CD4-positive, alpha-beta T cell treated with Interleukin-4 for 1 hour (primary cell): ENCODE data around the gene MRPS2.
A peak's percentile ranks its signal among the peaks of the same experiment; 100 is the strongest.
"Not testable (repeated sequence)": the region's sequence is repeated elsewhere in the genome, so short reads cannot be mapped to it uniquely, and the experiment has no call there.

ENCODE experiments used
- DNase-seq, 2 donors: peaks; one replicate each; pipeline ENCODE4 v3.0.0-alpha.2; 2020 to 2022

The MRPS2 gene

DNA sequence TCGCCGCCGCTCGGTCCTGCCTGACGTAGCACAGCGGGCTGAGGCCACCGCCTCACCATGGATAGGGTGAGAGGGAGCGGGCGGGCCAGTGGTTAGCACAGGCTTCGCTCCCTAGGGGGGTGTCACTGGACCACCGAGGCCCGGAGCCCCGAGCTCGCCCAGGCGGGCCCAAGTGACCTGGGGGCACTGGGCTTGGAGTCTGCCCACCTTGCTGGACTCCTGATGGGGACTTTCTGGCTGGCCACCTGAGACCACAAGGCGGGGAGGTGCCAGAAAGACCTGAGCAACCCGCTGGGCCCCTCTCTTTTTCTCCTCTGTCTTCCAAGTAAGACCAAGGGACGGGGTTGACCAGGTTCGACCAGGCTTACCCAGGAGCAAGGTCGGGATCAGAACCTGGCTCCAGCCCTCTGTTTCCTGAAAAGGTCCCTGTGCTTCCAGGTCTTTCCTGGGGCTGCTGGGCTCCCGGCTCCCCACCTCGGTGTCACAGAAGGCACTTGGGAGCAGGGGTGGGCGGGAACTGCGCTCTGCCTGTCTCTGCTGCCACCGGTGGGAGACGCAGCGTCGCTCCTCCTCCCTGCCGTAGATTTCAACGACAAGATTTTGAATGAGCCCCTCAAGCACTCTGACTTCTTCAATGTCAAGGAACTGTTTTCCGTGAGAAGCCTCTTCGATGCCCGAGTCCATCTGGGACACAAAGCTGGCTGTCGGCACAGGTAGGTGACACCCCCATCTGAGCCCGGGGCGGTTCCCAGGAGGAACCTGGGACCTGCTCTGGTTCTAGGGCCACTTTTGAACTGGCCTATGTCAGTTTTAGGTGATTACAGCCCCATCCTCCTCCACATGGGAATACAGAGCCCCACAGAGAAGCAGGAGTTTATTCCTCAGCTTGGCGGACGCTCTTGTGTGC lies 1.0 kb downstream of the MRPS2 start:
- peak in 1 of 2 donors; percentile 29 for DNase-seq

DNA sequence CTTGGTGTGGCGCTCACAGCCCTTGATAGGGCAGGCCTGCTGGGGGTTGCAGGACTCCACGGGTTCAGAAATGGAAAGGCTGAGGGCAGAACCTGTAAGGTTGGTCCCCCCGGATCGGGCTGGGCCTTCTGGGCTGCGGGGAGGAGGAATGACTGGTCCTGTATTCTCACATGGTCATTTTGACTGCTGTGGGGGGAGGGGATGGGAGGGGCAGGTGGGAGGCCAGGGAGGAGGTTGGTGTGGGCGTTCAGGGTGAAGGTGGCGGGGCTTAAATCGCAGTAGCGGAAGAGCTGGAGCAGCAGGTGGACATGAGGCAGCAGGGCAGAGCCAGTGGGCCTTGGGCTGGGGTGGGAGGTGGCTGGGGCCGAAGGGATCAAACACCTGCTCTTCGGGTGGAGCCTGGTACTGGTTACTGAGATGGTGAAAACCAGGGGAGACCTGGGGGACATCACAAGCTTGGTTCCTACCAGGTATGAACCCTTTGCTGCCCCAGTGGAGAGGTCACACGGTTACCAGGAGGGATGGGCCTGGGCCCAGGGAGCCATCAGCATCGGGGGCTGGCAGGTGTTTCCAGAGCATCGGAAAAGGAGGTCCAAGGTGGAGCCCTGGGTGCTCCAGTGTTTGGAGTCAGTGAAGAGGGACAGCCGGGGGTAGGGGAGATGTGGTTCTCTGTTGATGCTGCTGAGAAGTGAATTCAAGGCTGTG lies 1.8 kb downstream of the MRPS2 start:
- DNase-seq, result no peak

DNA sequence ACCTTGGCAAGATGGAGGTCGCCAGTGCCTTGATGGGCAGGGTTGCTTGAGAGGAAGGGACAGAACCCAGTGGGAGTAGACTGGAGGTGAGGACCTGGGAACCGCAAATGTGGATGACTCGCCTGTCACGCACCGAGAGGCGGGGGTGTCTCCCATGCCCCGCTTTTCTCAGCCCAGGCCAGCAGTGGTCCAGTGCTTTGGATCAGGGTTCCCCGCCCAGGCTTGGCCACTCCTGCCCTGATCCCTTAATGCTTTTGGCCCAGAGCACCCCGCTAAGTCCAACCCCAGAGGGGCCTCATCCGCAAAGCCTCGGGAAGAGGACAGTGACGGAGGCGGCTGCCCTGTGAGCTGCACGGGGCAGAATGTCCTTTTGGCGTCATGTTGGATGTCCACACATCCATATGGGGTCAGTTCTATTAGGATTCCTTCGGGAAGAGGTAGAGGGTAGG lies 2.4 kb downstream of the MRPS2 start:
- DNase-seq, result no peak

DNA sequence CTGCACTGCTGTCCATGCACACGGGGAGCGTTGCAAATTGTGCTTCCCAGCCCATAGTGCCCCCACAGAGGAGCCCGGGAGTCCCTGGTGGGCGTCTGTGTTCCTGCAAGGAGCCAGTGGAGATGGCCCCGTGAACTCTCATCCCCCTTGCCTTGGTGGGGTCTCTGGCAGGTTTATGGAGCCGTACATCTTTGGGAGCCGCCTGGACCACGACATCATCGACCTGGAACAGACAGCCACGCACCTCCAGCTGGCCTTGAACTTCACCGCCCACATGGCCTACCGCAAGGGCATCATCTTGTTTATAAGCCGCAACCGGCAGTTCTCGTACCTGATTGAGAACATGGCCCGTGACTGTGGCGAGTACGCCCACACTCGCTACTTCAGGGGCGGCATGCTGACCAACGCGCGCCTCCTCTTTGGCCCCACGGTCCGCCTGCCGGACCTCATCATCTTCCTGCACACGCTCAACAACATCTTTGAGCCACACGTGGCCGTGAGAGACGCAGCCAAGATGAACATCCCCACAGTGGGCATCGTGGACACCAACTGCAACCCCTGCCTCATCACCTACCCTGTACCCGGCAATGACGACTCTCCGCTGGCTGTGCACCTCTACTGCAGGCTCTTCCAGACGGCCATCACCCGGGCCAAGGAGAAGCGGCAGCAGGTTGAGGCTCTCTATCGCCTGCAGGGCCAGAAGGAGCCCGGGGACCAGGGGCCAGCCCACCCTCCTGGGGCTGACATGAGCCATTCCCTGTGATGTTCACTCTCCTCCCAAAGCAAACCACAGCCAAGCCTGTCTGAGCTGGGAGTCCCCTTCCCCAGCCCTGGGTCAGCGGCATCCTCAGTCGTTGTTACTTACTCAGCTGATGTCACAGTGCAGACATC lies 3.1 kb downstream of the MRPS2 start:
- no peak for DNase-seq

DNA sequence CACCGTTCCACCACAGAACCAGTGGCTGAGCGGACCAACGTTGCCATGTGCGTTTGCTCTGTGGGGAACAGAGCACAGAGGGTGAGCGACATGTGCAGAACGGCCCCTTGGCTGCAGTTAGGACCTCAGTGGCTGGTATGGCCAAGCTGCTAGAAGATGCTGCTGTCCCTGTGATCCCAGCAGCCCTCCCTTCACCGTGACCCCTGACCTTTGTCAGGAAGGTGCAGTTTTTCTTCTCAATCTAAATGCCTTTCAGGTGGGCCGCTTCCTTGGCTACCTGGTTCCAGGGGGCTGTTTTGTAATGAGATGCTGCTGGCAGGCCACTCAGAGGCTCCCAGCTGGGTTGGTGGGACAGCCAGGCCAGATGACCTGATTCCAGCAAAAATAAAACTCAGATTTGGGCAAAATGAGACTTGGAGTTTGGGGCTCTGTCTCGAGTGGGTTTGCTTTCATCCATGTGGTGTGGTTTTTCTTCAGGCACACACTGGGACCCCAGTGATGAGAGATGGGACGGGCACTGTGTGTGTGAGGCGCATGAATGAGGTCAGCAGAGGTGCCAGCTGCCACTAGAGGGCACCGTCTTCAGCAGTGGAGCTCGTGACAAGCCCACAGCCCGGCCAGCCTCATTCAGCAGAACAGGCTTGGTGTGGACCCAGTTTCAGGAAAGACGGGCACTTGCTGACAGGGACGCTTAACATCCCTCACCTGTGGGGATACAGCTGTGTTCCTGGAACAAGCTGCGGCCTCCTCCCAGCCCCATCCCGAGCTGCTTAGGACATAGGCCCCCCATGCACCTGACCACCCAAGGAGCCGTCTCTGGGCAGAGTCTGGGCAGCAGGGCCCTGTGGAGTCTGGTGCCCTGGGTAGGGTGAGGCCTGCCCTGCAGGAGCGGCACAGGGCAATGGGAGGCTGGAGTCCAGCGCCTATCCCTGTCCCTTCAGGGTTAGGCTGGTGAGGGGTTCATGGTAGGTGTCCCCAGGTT lies 4.1 kb downstream of the MRPS2 start:
- DNase-seq, result peak; percentile 48 to 51

DNA sequence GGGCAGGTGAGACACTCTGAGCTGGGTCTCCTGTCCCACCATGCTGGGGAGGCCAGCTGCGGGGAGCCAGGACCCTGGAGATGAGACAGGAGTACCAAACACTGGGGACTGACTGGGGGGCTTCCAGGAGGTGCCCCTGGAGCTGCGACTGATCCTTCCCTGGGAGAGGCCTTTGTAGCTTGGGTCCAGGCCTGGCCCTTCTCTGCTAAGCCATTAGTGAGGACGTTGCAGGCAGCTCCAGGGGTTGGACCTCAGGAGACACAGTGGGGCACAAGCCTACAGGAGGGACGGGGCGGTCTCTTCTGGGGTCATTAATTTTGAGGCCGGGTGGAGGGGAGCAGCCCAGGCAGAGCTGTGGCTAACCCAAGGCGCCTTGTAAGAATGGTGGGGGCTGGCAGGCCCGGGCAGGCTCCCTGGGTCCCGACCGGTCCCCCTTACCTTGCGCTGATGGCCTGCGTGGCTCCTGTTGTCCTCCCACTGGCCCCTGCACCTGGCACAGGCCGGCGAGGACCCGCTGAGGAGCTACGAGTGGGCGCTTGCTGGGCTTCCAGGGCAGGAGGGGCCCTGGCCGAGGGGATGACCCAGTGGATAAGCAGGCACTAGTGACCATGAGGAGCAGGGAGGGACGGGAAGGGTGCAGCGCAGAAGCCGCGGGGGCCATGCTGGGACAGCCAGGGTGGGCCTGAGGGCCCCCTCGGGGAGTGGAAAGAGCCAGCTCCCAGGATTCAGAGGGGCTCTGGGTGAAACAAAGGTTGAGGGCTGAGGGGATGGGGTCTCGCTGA lies 5.1 kb downstream of the MRPS2 start:
- no peak for DNase-seq

DNA sequence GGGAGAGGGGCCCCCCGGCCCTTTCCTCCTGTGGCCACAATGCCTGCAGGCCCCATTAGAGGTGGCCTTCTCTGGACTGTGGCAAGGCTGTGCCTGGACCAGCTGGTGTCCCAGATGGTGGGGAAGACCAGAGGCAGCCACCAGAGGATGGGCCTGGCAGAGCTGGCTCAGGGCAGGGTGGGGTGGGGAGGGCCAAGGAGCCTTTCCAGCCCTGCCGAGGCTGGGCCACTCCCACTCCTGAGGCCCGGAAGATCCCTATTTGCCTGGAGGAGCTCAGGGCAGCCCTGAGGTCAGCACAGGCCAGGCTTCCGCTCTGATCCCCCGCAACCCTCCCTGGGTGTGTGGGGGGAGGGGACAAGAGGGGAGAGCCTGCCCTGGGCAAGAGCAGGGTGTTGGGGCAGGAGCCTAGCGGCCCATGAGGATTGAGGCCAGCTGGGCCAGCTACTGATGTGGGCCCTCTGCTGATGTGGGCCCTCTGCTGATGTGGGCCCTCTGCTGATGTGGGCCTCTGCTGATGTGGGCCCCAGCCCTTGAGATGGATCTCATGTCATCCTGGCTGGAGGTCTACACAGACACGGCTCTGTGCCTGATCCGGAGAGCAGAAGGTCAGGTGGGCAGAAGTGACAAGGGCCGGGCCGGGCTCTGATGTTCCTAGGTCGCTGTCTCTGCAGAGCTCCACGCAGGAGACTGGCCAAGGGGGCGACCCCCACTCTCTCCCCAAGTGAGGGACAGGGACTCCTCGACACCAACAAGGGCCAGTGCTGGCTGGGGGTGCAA lies 6.0 kb downstream of the MRPS2 start:
- no peak for DNase-seq

DNA sequence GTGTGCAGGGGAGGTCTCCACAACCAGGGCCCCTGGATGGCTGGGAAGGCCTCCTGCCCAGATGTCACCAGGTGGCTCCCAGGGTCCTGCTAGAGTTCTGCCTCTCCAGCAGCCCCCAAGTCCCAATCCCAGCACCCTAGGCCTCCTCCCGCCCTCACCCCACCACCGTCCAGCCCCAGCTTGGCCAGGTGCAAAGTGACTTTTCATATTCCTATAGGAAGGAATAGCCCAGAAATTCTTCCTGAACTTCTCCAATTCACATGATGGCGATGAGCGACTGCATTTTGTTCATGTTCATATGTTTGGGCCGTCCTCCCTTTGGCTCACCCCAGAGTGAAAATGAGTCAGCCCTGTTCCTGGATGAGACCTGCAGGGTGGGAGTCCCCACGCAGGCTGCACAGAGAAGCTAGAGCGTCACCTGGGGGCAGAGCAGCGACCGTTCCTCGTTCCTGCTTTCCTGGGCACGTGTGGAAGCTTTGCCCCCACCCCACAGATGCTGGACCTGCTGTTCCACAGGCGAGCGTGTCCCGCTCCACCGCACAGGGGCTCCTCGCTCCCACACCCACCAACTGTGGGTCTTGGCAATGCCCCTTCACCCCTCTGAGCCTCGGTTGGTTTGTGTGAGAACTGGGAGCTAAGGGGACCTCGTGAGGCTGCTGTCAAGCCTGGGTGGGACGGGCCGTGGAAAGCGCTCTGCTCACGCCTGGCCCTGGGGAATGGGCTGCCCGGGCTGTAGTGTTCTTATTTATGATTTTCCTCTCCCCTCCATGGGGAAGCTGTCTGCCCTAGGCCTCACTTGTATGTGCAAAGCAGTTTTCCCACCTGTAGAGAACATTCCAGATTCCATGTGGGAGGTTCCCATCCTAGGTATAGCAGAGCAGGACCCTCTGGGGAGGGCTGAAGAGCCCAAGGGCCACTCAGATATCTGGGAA lies 6.9 kb downstream of the MRPS2 start:
- DNase-seq, result no peak

DNA sequence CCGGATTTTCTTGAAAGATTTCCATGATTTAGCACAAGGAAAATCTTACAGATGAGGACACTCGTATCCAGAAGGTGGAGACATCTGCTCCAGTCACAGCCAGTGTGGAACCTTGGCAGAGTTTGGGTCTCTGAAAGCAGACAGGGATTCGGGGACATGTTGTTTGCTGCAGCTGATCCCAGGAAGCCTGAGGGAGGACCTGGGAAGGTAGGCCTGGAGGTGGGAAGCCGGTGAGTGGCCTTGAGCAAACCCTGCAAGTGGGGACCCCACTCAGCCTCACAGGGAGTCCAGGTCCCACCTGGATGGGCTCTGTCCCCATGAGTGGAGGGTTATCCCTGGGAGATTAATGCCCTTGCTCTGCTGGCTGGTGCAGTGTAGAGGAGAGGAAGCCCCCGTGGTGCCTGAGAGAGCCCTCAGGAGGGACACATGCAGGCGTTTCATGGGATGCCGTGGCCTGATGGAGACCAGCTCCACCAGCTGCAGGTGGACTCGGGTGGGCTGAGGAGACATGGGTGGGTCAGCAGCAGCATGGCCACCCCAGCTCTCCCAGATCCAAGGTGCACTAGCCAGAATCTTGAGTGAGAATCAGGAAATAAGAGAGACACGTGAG lies 7.8 kb downstream of the MRPS2 start:
- peak in 1 of 2 donors; percentile 5 for DNase-seq

DNA sequence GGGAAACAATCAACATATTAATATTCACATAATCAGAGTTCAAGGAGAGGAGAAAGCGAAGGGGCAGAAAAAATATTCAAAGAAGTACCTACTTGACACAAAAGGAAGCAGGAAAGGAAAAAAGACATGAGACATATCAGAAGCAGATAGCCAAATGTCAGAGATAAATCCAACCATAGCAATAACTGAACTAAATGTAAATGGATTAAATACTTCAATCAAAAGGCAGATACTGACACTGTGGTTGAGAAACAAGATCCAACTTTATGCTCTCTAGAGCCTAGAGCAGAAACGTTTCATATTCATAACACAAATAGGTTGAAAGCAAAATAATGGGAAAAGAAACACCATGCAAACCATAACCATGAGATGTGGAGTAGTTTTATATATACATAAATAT lies 9.0 kb downstream of the MRPS2 start:
- no peak for DNase-seq

DNA sequence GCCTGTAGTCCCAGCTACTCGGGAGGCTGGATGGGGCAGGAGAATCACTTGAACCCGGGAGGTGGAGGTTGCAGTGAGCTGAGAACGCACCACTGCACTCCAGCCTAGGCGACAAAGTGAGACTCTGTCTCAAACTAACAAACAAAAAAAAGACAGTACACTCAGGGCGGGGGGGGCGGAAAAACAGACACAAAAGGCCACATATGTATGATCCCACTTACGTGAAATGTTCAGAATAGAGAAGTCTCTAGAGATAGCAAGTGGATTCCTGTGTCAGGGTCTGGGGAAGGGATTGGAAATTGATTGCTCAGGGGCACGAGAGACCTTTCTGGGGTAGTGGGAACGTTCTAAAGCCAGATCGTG lies 11.7 kb downstream of the MRPS2 start:
- no peak for DNase-seq

DNA sequence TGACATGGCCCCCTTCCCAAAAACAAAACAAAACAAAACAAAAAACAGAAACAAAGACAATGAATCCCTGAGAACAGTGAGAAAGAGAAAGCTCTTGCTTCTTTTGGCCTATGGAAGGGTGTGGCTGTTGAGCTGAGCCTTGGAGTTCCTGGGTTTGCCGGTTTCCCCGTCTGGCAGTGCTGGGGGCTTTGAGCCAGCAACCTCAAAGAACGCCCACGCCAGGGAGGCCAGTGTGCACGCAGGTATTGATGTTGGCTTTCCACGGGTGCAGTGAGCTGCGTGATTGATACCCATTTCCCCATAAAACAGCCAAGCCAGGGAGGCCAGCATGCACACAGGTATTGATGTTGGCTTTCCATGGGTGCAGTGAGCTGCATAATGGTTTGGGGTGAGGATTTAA lies 12.4 kb downstream of the MRPS2 start:
- peak in 1 of 2 donors; percentile 5 for DNase-seq

DNA sequence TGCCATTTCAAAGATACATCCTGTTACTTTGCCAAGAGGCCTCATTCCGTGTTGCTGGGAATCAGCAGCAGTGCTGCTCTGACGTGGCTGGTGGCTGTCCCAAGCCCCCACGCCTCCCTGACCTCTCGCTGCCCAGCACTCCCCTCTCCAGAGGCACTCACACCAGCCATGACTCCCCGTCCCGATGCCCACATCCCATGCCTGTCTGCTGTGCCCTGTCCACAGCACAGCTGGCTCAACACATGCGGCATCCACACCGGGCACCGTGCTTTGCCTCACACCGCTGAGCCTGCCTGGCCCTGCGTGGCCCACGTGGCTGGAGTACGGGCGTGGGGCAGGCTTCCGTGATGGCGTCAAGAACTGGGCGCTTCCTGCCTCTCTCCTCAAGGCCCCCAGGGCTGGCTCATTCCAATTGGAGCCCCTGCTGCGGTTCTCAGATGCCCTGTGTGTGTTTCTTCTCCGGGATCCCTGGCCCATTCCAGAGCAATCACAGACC lies 12.9 kb downstream of the MRPS2 start:
- no peak for DNase-seq

DNA sequence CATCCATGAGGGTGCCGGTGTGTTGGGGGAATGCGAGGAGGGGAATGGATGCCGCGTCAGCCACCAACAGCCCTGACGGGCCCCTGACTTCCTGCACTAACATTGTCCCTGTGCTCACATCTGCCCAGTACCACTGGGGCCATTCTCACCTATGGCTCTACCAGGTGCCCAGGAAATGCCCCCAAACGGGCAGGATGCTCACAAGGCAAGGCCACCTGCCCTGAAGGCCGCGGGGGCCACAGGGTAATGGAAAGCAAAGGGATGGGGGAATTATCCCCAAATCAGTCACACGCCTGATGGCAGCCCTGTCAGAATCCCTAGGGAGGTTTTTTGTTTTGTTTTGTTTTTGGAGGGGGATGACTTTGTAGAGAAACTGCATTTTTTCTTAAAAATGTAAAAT lies 13.4 kb downstream of the MRPS2 start:
- not testable (repeated sequence) for DNase-seq

DNA sequence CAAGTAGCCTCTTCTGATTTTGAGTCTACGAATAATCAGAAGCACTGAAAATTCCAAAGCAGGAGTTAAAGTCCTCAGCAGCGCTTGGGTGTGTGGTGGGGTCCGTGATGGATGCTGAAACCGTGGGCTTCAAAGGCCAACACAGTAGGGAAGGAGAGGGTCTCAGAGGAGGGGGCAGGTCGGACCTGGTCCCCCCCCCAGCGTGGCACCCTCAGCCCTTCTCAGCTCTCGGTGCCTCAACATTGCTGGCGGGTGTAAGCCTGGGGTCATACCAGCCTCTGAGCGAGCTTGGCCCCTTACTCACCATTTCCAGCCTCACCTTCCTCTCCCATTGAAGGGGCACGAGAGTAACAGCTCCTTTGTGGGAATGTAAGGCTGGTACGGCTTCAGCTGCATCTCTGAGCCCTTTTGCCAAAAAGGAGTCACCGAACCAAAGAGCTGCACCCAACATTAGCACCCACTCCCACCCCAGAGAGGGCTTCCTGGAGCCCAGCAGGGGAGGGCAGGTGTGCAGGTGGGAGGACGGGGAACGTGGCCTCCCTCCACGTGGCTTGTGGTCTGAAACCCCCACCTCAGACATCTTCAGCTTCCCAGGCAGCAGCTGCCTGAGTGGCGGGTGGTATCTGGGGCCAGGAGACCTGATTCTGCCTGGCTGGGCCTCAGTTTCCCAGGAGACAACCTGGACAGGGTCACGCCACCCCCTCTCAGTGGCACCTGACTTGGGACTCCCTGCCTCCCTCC lies 14.0 kb downstream of the MRPS2 start:
- peak in 1 of 2 donors; percentile 5 for DNase-seq

DNA sequence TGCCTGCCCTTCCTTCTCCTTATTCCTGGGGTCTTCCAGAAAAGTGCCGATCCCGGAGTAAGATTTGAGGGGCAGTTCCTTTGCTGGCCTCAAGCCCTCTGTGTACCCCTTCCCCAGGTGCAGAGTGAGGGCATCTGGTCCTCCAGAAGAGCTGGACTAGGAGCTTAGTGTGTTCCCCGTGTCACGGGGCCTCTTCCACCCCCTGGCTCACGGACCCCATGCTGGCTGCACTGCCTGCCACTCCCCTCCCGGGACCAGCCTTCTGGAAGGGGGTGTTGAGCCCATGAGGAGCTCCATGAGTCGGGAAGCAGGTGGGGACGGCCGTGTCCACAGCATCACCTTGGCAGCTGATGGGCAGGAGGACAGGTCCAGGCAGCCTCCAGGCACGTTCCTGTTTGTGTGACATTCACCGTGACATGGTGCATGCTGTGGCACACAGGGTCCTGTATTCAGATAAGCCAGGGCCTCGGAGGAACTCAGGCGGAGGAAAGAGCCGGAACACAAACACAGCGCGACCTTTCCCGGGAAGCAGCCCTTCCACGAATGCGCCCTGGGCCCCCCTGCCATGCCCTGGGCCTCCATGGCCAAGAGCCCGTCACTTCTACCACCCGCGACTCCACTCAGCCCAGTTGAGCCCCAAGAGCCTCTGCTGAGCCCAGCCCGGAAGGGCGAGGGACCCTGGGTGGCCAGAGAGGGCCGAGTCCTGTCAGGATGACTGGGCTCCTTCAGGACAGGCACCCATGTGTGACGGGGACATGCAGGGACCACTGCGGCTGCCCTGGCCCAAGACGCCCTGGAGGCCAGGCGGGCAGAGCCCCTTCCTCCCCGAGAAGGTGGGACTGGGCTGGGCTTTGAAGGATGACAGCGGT lies 14.8 kb downstream of the MRPS2 start:
- DNase-seq, result peak in 1 of 2 donors; percentile 10
